ENCODE data around the gene PLXNC1.

- no peak for TF ChIP-seq LEF1 (IDR thresholded peaks at IDR 0.05; ENCODE audit: borderline replicate concordance)
- TF ChIP-seq L3MBTL2 (conservative IDR thresholded peaks at IDR 0.05), result no peak
- no peak for TF ChIP-seq ARNT (IDR thresholded peaks at IDR 0.05)
- TF ChIP-seq FOXA1 (IDR thresholded peaks at IDR 0.05), result no peak
Observed at GRCh38 chr12:94262228-94263010, 114.0 kb downstream of the PLXNC1 start.
